HG03025 (cell line): ENCODE measurements around the gene C7orf57.

ENCODE experiments used
- ATAC-seq: cut with Tn5 transposase; IDR thresholded peaks from one replicate; pipeline ENCODE4 v1.9.1; 2021; ENCODE audit warnings: mild to moderate bottlenecking, moderate library complexity; ENCODE audit not compliant: unreplicated experiment, low FRiP score

The C7orf57 gene

DNA sequence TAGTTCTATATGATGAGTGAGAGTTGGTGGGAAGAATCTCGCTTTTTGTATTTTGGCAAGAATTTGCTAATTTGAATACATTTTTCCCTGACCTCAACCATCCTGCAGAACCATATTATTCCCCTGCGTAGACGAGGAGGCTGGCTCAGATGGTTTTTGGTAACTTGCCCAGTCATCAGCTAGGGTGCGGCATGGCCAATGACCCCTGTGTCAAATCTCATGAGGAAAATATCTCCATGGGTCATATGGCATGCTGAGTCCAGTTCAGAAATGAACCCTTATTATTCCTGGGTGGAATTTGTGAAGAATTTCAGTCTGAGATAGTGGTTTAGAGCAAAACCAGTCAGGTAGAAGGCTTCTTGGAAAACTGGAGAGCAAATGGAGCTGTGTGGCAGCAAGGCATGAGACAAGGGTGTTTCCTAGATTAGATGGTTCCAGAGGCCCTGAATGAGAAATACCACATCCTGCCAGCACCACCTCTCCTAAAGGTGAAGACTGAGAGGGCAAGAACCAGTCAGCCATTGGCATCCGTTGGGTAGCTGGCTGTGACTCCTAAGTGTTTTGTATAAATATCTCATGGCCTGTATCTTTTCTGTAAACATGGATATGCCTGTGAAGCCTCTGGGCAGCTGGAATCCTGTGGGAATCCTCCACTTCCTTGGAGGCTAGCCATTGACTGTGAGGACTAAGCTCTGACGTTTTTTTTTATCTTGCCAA lies 47.9 kb downstream of the C7orf57 start:
- ATAC-seq = no peak

DNA sequence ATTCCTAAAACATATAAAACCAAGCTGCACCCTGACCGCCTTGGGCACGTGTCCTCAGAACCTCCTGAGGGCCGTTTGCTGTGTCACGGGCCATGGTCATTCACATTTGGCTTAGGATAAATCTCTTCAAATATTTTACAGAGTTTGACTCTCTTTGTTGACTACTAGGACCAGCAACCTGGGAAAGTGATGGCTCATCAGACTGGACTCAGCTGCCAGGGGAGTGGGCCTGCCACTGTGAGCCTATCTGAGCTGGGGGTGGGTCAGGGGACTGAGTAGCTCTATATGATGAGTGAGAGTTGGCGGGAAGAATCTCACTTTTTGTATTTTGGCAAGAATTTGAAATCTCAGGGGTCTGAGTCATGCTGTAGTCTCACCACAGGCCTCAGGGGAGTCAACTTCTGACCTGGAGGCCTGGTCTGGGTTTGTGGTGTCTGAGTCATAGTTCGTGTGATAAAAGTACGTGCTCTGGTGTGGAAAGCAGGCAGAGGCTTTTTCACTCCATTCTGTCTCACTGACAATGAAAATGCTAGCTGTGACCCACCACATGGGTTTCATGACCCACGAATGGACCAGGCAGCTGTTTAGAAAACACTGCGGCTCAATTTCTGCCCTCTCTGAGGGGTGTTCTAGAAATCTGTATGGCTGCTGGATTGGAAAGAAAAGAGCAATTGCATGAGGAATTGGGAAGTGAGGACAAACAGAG lies 49.5 kb downstream of the C7orf57 start:
- ATAC-seq = peak; percentile 53

DNA sequence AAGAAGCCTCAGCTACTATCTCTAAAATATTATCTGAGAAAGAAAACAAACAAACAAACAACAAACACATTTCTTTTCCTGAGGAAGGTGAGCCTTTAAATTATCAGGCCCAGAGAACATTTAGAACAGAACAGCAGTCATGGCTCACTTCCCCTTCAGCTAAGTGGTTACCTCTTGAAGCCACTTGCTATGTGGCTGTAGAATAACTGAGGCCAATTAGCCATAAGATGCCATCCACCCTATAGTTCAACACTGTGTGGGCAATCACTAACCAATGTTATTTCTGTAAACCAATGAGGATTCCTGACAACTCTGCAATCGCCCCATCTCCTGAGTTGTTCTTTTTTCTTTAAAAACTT lies 50.1 kb downstream of the C7orf57 start:
- ATAC-seq = no peak

DNA sequence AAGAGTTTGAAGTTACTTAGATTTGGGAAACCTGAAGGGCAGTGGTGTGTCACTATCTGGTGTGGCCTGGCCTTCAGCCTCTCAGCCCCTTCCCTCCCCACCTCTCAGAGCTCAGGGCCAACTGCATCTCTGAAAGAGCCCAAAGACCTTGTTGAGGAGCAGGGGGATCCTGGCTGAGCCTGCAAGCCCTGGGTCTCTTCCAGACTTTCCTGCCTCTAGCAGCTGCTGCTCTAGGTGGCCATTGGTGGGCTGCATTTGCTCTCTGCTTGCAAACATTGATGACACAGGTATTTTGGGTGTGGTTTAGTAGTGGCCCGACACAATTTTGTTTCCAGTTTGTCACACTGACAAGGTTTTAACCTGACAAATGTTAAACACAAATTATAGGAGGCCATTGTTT lies 50.6 kb downstream of the C7orf57 start:
- ATAC-seq = no peak

DNA sequence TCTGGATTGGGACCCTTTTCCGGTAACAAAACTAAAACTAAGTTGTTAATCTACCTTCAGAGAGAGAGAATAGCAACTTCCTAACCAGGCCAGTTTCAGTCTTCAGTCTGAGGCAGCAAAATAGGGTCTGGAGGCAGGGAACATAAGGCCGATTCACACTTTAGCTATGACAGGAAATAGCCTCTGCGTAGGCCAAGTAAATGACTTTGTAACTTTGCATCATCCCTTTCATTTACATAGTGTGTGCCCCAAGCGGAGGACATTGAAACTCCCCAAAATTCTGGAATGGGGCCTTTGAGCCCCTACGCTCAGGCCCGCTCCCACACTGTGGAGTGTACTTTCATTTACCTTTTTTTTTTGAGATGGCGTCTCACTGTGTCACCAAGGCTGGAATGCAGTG lies 52.0 kb downstream of the C7orf57 start:
- peak; percentile 18 for ATAC-seq

DNA sequence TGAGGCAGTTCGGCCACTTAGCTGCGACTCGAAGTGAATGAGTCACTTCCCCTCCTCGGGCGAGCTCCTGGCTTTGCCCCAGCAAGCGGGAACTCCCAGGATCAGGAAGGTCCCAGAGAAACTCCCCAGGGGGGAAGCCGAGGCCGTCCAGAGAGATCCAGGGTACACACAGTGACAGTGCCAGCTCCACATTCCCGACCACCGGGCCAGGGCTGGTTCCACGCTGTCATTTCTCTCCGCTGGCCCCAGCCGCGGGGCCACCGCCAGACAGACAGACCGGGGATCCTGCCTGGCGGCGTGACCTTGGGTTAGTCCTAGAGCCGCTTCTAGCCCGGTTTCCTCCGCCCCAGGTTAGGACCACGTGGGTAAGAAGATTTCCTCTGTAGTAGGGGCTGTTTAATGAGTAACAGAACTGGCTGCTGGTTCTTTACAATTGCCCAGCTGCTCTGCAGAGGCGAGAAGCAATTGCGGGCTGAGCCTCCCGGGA lies 53.3 kb downstream of the C7orf57 start:
- peak; percentile 50 for ATAC-seq

DNA sequence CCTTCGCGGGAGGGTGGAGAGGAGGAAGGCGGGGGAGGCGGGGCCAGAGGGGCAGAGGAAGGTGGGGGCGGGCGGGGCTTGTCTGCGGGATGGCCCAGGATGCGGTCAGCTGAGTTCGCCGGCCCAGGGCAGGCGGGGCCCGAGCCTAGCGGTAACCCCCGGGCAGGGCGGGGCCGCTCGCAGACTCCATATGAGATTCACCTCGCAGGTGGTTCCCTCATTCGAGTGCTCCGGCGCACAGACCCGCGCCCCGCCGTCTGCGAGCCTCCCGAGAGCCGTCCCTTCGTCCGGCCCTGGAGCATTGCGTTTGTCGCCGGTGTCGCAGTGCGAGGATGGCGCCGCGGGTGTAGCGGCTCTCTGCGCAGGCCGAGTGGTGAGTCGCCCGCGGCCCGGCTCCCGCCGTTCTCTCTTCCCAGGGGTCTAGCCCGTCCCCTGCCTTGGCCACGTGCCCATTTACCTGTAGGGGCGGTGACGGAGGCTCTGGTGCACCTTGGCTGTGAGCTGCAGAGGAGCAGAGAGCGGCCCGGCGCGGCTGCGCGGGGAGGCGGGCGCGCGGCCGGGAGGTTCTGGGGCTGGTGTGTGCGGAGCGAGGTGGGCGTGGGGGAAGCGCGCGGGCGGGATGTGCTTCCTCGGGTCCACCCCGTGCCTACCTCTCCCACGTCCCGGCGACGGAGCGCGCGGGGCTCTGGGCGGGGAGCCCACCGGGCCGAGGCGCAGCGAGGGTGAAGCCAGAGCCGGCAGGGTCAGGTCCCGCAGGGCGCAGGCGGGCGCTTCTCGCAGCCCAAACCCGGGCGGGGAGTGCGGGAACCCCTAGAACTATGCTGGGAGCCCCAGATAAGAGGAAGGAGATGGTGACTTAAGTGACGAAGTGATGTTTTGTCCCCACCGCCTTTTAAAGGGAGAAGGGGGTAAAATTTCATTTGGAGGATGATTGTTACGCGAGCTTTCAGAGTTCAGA lies 54.0 kb downstream of the C7orf57 start, which contains the start of gene UPP1:
UPP1 (plus strand) TSS at position 220 of the 958 bp plus-strand sequence. CDS start 5,519 bp downstream, outside the sequence.
- peak; percentile 51 for ATAC-seq

DNA sequence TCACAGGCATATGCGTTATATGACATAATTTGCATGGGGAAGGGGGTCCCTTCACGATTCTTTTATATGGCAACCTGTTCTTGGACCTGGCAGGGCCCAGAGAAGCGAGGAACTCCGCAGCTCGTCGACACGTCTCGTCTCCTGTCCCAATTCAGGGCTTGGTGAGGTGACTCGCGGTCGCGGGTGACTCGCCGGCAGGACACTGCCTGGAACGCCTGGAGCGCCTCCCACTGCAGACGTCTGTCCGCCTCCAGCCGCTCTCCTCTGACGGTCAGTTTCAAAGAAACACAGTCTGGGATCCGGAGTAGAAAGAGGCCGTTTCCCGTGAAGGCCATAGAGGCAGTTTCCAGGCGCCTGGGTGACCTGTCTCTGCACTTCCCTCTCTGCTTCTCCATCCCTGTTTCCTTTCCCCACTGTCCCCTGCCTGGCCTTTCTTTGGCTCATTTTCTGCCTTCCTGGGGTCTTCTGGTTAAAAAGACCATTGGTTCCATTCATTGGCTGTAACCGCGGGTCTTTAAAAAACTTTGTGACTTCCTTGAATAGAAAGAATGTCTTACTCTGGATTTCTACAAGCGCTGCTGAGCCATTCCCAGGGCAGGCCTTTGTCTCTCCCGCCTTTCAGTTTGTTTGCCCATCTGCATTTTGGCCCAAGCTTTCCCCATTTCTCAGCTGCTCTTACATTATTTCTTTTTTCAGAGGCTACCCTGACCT lies 54.9 kb downstream of the C7orf57 start:
- ATAC-seq = no peak

DNA sequence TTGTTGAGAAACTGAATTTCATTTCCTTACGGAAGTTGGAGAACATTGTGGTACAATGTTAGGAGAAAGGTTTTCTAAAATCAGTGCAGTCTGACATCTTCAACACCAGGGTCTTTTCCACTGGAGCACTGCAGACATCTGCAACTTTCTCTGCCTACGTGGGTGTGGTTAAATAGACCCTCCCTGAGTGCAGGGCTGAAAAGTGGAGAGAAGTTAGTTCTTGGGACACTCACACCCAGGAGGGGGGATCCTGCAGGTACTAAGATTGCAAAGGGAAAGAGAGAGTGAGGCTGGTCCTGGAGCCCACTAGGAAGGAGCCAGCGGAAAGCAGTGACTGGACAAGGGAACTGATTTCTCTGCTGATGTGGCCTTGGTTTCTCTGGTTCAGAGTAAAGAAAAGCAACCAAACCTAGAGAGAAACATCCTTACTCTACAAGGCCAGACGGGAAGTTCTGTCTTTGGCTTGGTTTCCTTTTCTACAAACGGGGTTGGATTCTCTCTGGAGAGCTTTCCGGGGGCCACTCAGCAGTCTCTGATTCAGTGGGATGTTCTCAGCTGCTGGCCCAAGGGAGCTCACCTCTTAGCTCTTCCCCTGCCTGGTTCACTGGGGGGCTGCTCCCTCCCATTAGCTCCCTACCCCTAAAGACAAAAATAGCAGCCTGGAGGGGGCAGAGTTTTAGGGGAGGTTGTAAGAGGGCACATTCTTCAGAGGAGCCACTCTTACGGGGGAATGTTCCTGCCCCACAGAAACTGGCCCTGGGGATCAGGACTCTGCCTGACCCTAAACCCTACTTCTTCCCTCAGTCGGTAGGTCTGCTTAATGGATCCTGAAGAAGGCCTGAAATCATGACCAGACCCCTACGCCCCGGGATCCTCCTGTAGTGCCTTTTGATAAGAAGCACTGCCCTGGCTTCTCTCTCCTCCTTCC lies 56.4 kb downstream of the C7orf57 start:
- no peak for ATAC-seq

DNA sequence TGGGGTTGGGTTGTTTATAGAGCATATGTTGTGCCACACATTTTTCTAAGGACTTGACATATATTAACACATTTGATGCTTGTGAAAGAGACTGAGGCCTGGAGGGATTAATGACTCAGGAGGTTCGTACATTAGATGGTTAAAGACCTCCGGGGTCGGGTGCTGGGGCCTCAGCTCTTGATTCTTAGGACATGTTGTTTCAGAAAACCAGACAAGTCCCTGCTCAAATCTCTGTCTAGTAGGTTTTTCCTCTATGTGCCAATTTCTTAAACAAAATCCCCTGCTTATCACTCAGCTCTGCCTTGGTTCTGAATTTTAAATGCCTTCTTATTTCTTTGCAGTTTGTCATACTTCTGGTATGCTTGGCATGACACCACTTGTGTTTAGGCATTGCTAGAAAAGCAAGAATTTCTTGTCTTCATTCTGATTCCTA lies 59.5 kb downstream of the C7orf57 start:
- ATAC-seq = no peak

DNA sequence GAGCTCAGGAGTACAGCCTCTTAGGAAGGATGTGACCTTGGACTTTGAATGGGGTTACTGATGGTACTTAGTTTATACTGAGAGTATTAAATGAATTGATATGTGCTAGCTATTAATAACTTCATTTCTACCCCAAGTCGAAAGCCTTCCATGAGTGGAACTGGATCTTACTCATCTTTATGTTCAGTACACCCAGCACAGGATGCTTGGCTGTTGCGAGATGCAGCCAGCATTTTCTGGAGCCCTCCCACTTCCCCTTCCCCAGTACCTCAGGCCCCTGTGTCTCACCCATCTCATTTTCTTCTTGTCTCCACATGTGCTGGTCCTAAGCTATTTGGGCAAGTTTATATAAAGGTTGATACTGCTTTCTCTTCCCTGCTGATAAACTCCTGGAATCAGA lies 60.9 kb downstream of the C7orf57 start:
- no peak for ATAC-seq

DNA sequence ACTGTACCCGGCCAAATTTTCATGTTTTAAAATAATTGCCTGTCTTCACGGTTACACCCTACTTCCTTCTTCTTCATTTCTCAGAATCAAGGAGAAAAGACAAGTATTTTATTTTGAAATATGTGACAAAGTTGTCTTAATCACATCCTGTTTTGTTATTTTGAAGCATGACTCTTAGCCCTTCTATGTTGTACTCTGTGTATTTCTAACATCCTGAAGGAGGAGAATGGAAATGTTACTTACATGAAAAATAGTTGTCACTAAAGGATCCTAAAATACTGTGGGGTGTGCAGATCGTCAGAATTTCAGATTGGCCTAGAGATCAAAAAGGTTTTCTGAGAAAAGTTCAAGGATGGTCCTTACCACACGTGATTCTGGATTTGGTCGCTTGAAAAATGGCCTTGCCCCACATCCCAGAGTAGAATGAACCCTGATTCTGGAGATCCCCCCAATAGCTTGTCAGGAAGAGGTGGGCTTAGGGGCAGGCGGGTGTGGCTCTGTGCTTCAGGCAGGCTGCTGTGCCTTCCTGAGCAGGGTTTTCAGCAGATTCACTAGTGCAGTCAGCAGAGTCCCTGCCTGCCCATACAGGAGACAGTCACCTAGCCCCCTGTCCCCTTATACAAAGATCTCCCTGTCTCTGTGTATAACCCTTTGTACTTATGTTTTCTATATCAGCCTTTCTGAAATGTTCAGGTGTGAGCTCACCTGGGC lies 62.3 kb downstream of the C7orf57 start:
- no peak for ATAC-seq

DNA sequence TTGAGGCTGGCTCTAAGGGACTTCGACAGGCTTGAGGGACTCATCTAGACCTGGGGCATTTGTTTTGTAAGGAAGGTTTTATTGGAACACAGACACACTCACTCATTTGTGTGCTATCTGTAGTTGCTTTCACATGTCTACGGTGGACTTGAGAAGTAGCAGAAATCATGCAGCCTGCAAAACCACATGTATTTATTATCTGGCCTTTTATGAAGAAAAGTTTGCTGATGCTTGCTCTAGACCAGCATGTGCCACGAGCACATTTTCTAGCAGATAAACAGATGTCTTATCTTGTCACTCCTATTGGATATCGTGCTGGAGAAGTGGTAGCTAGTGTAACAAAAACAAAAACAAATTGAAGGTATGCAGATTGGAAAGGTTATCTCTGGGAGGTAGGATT lies 63.5 kb downstream of the C7orf57 start:
- ATAC-seq = no peak

DNA sequence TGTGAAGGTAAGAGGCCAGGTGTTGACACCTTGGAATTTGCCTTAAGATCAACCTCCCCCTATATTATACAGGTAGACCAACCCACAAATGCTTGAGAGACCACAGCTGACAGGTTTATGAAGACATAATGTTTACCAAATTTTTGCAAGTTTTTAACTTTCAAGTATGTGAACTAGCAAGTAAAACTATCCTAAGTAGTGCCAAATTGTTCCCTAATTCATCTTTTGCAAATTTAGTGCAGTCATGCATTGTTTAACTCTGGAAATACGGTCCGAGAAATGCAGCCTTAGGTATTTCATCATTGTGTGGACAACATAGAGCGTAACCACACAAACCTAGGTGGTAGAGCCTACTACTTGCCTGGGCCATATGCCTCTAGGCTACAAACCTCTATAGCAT lies 64.4 kb downstream of the C7orf57 start:
- ATAC-seq = no peak

DNA sequence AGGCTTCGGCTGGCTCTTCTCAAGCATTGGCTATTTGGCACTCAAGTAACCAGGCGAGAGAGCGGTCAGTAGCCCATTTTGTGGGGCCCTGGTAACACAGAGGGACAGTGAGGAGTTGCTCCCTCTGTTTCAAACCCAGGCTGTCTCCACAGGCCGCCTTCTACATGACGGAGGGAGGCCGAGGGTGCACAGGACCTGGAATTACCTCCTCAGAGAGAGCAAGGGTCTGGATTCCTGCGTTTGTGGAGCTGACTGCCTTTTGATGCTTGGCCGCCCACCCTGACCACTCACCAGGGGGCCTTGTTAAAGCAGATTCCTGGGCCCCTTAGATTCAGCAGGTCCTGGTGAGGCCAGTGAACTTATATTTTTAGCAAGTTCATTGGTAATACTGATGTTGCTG lies 66.0 kb downstream of the C7orf57 start:
- ATAC-seq = no peak

DNA sequence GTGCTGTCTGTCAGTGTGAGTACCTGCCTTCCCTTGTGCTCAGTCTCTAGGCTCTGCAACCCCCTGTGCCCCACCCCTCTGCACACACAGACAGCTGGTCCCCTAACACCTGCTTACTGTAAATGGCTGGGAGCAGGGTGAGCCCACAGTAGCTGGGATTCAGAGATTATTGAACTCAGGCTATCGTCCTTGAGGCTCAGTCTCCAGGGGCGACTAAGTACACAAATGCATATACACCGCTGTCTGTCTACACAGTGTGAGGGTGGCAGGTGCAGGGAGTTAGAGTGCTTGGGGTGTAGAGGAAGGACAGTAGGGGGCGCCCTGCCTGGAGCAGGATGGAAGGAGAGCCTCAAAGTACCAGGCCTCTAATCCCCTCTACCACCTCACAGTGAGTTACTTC lies 66.6 kb downstream of the C7orf57 start:
- ATAC-seq = no peak

DNA sequence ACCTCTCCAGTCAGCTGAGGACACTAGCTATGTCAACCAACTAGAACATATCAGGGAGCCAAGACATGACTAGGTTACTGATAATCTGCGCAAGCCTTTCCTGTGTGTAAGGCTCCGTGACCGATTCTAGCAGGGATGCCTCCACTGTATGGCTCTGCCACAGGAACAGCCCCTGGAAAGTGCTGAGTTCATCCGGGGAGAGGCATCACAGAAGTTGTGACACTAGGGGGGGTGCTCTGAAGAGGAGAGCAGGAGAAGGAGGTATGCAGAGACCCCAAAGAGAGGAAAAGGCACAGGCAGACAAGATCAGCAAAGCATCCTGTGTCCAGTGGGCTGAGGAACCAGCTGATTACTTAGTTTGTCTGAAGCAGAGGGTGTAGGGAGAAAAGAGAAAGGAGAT lies 67.2 kb downstream of the C7orf57 start:
- ATAC-seq = no peak

DNA sequence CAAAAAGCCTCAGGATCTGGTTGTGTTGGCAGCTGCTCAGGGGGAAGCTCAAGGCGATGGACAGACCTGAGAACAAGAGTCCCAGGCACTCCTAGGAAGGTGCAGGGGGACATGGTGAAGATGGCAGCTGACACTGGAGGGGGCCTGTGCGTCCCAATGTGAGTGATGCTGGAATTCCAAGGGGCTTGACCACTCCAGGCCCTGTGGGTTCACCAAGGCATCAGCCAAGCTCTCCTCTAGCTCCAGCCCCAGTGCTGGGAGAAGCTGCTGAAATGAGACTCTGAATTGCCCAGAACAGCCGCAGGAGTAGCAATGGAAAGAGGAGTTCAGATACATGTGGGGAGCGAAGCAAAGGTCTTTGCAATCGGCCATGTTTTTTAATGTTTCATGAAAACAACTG lies 69.7 kb downstream of the C7orf57 start:
- ATAC-seq = no peak
